Astrocyte (in vitro differentiated cells and primary cell): ENCODE measurements around the gene BLTP3B.

Source experiments
- EZH2 ChIP-seq: IDR thresholded peaks from 2 replicates; pipeline ENCODE4 v1.6.1; 2012; ENCODE audit warnings: mild to moderate bottlenecking, low read length, inconsistent platforms; ENCODE audit not compliant: insufficient read depth
- TF ChIP-seq, protein P1 (sequence below): IDR thresholded peaks from 2 replicates; pipeline ENCODE4 v1.5.1; 2011; ENCODE audit warnings: low read depth, mild to moderate bottlenecking, inconsistent platforms, low read length, moderate library complexity; ENCODE audit not compliant: insufficient read depth

GRCh38 chr12:100166232-100166631, 23.6 kb upstream of the BLTP3B start:
- TF ChIP-seq, protein P1, sequence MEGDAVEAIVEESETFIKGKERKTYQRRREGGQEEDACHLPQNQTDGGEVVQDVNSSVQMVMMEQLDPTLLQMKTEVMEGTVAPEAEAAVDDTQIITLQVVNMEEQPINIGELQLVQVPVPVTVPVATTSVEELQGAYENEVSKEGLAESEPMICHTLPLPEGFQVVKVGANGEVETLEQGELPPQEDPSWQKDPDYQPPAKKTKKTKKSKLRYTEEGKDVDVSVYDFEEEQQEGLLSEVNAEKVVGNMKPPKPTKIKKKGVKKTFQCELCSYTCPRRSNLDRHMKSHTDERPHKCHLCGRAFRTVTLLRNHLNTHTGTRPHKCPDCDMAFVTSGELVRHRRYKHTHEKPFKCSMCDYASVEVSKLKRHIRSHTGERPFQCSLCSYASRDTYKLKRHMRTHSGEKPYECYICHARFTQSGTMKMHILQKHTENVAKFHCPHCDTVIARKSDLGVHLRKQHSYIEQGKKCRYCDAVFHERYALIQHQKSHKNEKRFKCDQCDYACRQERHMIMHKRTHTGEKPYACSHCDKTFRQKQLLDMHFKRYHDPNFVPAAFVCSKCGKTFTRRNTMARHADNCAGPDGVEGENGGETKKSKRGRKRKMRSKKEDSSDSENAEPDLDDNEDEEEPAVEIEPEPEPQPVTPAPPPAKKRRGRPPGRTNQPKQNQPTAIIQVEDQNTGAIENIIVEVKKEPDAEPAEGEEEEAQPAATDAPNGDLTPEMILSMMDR = no peak
- TF ChIP-seq EZH2 = no peak
